ENCODE results near the gene CDH6.

Gene CDH6

GRCh38 chr5:31332160-31332559, 138.7 kb downstream of the CDH6 start:
- no peak overlapping the region for H3K4me3 ChIP-seq (ENCODE audit: insufficient read length, low read depth)
- TF ChIP-seq SUZ12 (IDR thresholded peaks at IDR 0.05; ENCODE audit: extremely low read depth, insufficient read depth, insufficient read length) (no peak), YY1 (IDR thresholded peaks at IDR 0.05; ENCODE audit: insufficient read depth, insufficient read length) (no peak), ZNF274 (IDR thresholded peaks at IDR 0.05; ENCODE audit: low read depth, low read length) (no peak)
- no peaks in the 10 kb centered on the region for H3K9me3 ChIP-seq (ENCODE audit: insufficient read depth, low read length)
- no peaks in the 10 kb centered on the region for H3K4me1 ChIP-seq (ENCODE audit: insufficient read depth, insufficient read length)
- no peak for DNase-seq (ENCODE audit: low read depth, low spot score)
- no peak overlapping the region for H3K9ac ChIP-seq (ENCODE audit: insufficient read length, low read depth)
- no peaks in the 10 kb centered on the region for H3K27me3 ChIP-seq (ENCODE audit: insufficient read depth, insufficient read length)
- no peaks in the 10 kb centered on the region for H3K36me3 ChIP-seq (ENCODE audit: insufficient read depth, insufficient read length, low read length)

- Histone ChIP-seq H3K4me3 (ENCODE audit: insufficient read length, low read depth) (no peak overlapping the region), H3K36me3 (ENCODE audit: insufficient read depth, insufficient read length, low read length) (no peaks in the 10 kb centered on the region), H3K9me3 (ENCODE audit: insufficient read depth, low read length) (no peaks in the 10 kb centered on the region), H3K4me1 (ENCODE audit: insufficient read depth, insufficient read length) (no peaks in the 10 kb centered on the region), H3K9ac (ENCODE audit: insufficient read length, low read depth) (no peak overlapping the region), H3K27me3 (ENCODE audit: insufficient read depth, insufficient read length) (no peaks in the 10 kb centered on the region)
- DNase-seq (ENCODE audit: low read depth, low spot score) = no peak
- no peak for TF ChIP-seq YY1 (IDR thresholded peaks at IDR 0.05; ENCODE audit: insufficient read depth, insufficient read length)
- TF ChIP-seq ZNF274 (IDR thresholded peaks at IDR 0.05; ENCODE audit: low read depth, low read length) = no peak
- TF ChIP-seq SUZ12 (IDR thresholded peaks at IDR 0.05; ENCODE audit: extremely low read depth, insufficient read depth, insufficient read length) = no peak
Observed at GRCh38 chr5:31333475-31333874, 140.0 kb downstream of the CDH6 start.

GRCh38 chr5:31334061-31334860, 140.8 kb downstream of the CDH6 start:
- TF ChIP-seq YY1 (IDR thresholded peaks at IDR 0.05; ENCODE audit: insufficient read depth, insufficient read length) (no peak), ZNF274 (IDR thresholded peaks at IDR 0.05; ENCODE audit: low read depth, low read length) (no peak), SUZ12 (IDR thresholded peaks at IDR 0.05; ENCODE audit: extremely low read depth, insufficient read depth, insufficient read length) (no peak)
- no peaks in the 10 kb centered on the region for H3K9me3 ChIP-seq (ENCODE audit: insufficient read depth, low read length)
- H3K9ac ChIP-seq (ENCODE audit: insufficient read length, low read depth) = no peak overlapping the region
- H3K27me3 ChIP-seq (ENCODE audit: insufficient read depth, insufficient read length) = no peaks in the 10 kb centered on the region
- no peak for DNase-seq (ENCODE audit: low read depth, low spot score)
- no peaks in the 10 kb centered on the region for H3K4me1 ChIP-seq (ENCODE audit: insufficient read depth, insufficient read length)
- H3K4me3 ChIP-seq (ENCODE audit: insufficient read length, low read depth) = no peak overlapping the region
- no peaks in the 10 kb centered on the region for H3K36me3 ChIP-seq (ENCODE audit: insufficient read depth, insufficient read length, low read length)

- Histone ChIP-seq H3K27me3 (ENCODE audit: insufficient read depth, insufficient read length) (no peaks in the 10 kb centered on the region), H3K9ac (ENCODE audit: insufficient read length, low read depth) (no peak overlapping the region), H3K4me1 (ENCODE audit: insufficient read depth, insufficient read length) (no peaks in the 10 kb centered on the region), H3K9me3 (ENCODE audit: insufficient read depth, low read length) (no peaks in the 10 kb centered on the region), H3K4me3 (ENCODE audit: insufficient read length, low read depth) (no peak overlapping the region), H3K36me3 (ENCODE audit: insufficient read depth, insufficient read length, low read length) (no peaks in the 10 kb centered on the region)
- no peak for TF ChIP-seq SUZ12 (IDR thresholded peaks at IDR 0.05; ENCODE audit: extremely low read depth, insufficient read depth, insufficient read length)
- no peak for TF ChIP-seq YY1 (IDR thresholded peaks at IDR 0.05; ENCODE audit: insufficient read depth, insufficient read length)
- TF ChIP-seq ZNF274 (IDR thresholded peaks at IDR 0.05; ENCODE audit: low read depth, low read length) = no peak
- DNase-seq (ENCODE audit: low read depth, low spot score) = no peak
Observed at GRCh38 chr5:31335456-31335855, 142.0 kb downstream of the CDH6 start.

GRCh38 chr5:31343946-31344345, 150.5 kb downstream of the CDH6 start:
- H3K9ac ChIP-seq (ENCODE audit: insufficient read length, low read depth) = no peak overlapping the region
- no peaks in the 10 kb centered on the region for H3K36me3 ChIP-seq (ENCODE audit: insufficient read depth, insufficient read length, low read length)
- TF ChIP-seq SUZ12 (IDR thresholded peaks at IDR 0.05; ENCODE audit: extremely low read depth, insufficient read depth, insufficient read length) (no peak), ZNF274 (IDR thresholded peaks at IDR 0.05; ENCODE audit: low read depth, low read length) (no peak), YY1 (IDR thresholded peaks at IDR 0.05; ENCODE audit: insufficient read depth, insufficient read length) (no peak)
- H3K27me3 ChIP-seq (ENCODE audit: insufficient read depth, insufficient read length) = no peaks in the 10 kb centered on the region
- H3K4me1 ChIP-seq (ENCODE audit: insufficient read depth, insufficient read length) = no peaks in the 10 kb centered on the region
- H3K9me3 ChIP-seq (ENCODE audit: insufficient read depth, low read length) = no peaks in the 10 kb centered on the region
- no peak overlapping the region for H3K4me3 ChIP-seq (ENCODE audit: insufficient read length, low read depth)
- DNase-seq (ENCODE audit: low read depth, low spot score) = no peak

DNA sequence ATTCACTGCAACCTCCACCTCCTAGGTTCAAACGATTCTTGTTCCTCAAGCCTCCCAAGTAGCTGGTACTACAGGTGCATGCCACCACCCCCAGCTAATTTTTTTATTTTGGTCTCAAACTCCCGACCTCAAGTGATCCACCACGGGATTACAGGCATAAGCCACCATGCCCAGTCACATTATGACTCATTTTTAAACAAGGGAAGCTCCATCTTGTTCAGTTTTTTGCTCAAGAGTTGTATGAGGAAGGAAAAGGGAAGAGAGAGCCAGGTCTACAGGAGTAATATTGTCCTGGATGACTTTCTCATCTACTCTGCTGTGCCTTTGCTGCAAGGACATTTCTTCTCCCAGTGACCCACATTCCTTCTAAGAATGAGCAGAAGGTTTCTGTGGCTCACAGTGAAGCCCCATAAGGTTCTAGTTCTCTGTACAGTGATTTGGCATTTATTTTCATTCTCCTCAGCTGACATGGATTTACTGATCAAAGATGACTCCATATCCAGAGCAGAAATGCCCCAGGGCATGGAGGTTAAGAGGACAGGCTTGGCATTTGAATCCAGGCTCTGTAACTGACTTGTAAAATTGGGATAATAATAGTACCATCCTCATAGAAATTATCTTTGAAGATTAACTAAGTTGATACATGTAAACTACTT, 153.5 kb downstream of the CDH6 start:
- no peak overlapping the region for H3K9ac ChIP-seq (ENCODE audit: insufficient read length, low read depth)
- DNase-seq (ENCODE audit: low read depth, low spot score) = no peak
- no peak overlapping the region for H3K4me3 ChIP-seq (ENCODE audit: insufficient read length, low read depth)
- no peaks in the 10 kb centered on the region for H3K9me3 ChIP-seq (ENCODE audit: insufficient read depth, low read length)
- no peaks in the 10 kb centered on the region for H3K27me3 ChIP-seq (ENCODE audit: insufficient read depth, insufficient read length)
- H3K36me3 ChIP-seq (ENCODE audit: insufficient read depth, insufficient read length, low read length) = no peaks in the 10 kb centered on the region
- TF ChIP-seq YY1 (IDR thresholded peaks at IDR 0.05; ENCODE audit: insufficient read depth, insufficient read length) (no peak), ZNF274 (IDR thresholded peaks at IDR 0.05; ENCODE audit: low read depth, low read length) (no peak), SUZ12 (IDR thresholded peaks at IDR 0.05; ENCODE audit: extremely low read depth, insufficient read depth, insufficient read length) (no peak)
- no peaks in the 10 kb centered on the region for H3K4me1 ChIP-seq (ENCODE audit: insufficient read depth, insufficient read length)

DNA sequence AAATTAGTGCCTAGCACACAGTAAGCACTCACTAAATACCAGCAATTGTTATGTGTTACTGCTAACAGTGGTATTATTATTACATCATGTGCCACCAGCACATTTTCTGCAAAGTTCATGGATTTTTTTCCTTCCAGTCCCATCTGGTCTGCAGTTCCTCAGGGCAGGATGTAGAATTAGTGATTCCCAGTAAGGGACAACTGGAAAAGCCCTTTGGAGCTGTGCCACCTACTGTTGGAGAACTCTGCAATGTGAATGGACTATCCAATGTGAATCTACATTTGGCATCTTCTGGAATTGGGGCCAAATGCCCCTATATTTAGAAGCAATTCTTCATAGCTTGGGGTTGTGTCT, 154.0 kb downstream of the CDH6 start:
- H3K4me3 ChIP-seq (ENCODE audit: insufficient read length, low read depth) = no peak overlapping the region
- TF ChIP-seq SUZ12 (IDR thresholded peaks at IDR 0.05; ENCODE audit: extremely low read depth, insufficient read depth, insufficient read length) (no peak), ZNF274 (IDR thresholded peaks at IDR 0.05; ENCODE audit: low read depth, low read length) (no peak), YY1 (IDR thresholded peaks at IDR 0.05; ENCODE audit: insufficient read depth, insufficient read length) (no peak)
- no peak overlapping the region for H3K9ac ChIP-seq (ENCODE audit: insufficient read length, low read depth)
- no peaks in the 10 kb centered on the region for H3K36me3 ChIP-seq (ENCODE audit: insufficient read depth, insufficient read length, low read length)
- H3K4me1 ChIP-seq (ENCODE audit: insufficient read depth, insufficient read length) = no peaks in the 10 kb centered on the region
- H3K27me3 ChIP-seq (ENCODE audit: insufficient read depth, insufficient read length) = no peaks in the 10 kb centered on the region
- no peaks in the 10 kb centered on the region for H3K9me3 ChIP-seq (ENCODE audit: insufficient read depth, low read length)
- no peak for DNase-seq (ENCODE audit: low read depth, low spot score)

Data from NT2/D1 (cell line).